Ovary (tissue), 9 donors: ENCODE data around the gene SMDT1. TPM values are rescaled to one million over a fixed set of nuclear protein-coding genes. Genes with fewer than 3 reads are reported as not detected.
"Not testable (repeated sequence)": the region's sequence is repeated elsewhere in the genome, so short reads cannot be mapped to it uniquely, and the experiment has no call there.

Experiments used
- DNase-seq, 5 donors: peaks; one replicate each; pipeline ENCODE4 v3.0.0-alpha.2; 2019 to 2020
- H3K27ac ChIP-seq, 2 donors: fragments of 200-600 bp; one replicate each; pipeline versions ENCODE4 v1.5.1 to v1.8.0; 2019 to 2022
- H3K27me3 ChIP-seq: fragments of 200-600 bp; one replicate; pipeline ENCODE4 v1.8.0; 2022
- H3K36me3 ChIP-seq: fragments of 200-600 bp; sonication (generic); one replicate; pipeline ENCODE4 v1.5.1; 2019
- H3K4me1 ChIP-seq: one replicate; pipeline ENCODE4 v1.8.1; 2013; ENCODE audit warnings: mild to moderate bottlenecking, moderate library complexity; ENCODE audit not compliant: insufficient read depth
- H3K4me3 ChIP-seq: fragments of 200-600 bp; sonication (generic); one replicate; pipeline ENCODE4 v1.5.1; 2017
- H3K9me3 ChIP-seq, 2 donors: fragments of 200-600 bp in 1 of 2; sonication (generic) in 1 of 2; one replicate each; pipeline versions ENCODE4 v1.5.1 to v1.8.1; 2013 to 2019; ENCODE audit warnings: mild to moderate bottlenecking in 1 of 2, moderate library complexity in 1 of 2
- EP300 ChIP-seq: sonication (generic); formaldehyde crosslinking; IDR thresholded peaks from one replicate; pipeline ENCODE4 v1.6.1; 2017; ENCODE audit warnings: antibody characterized with exemption
- POLR2A ChIP-seq: fragments of 450-650 bp; IDR thresholded peaks from one replicate; pipeline ENCODE4 v1.6.1; 2017; ENCODE audit warnings: antibody characterized with exemption, mild to moderate bottlenecking, moderate library complexity
- WGBS, 3 donors: extraction: QIAGEN DNeasy Blood & Tissue Kit in 1 of 3; methylation state at CpG; one replicate each; pipeline versions ENCODE4 v1.1.5 to v1.1.7; 2013 to 2017; 5-methylcytosine and 5-hydroxymethylcytosine counted together
- intact Hi-C, 4 donors: fragments of 100-400 bp; cut with DNase I; formaldehyde crosslinking; loops; one replicate each; pipeline versions ENCODE4 v1.11.0 to v1.15.1; 2022 to 2023
- polyA plus RNA-seq, 2 donors: library from polyadenylated mRNA; stranded (reverse); fragments of 200-250 nt in 1 of 2; fragments of 350-450 nt in 1 of 2; fragmentation: Illumina TruSeq in 1 of 2; extraction: RNeasy Lipid Tissue Mini Kit (QIAGEN cat#74804) in 1 of 2; gene quantifications; one replicate each; pipeline ENCODE4 v1.2.3, GENCODE V29; 2013 to 2014
- small RNA-seq: library from RNA; depleted of rRNA; stranded (forward); fragments of <200 nt; gene quantifications from one replicate; pipeline ENCODE3, GENCODE V24; 2016
- total RNA-seq, 7 donors: library from RNA; depleted of rRNA in 2 of 7; stranded (reverse); fragments of >200 nt in 2 of 7; fragmentation: NEBNext Ultra II Directional in 3 of 7; extraction: Animal tissue kit (Norgen Biotek cat#: 25700) in 3 of 7; gene quantifications; one replicate each; pipeline versions ENCODE4 v1.1.0 to v1.2.4, GENCODE V29; 2016 to 2023
- TF ChIP-seq, protein P1 (sequence below), 3 donors: fragments of 450-650 bp in 2 of 3; fragments of 200-600 bp in 1 of 3; IDR thresholded peaks; one replicate each; pipeline versions ENCODE4 v1.5.1 to v1.8.0; 2016 to 2022; ENCODE audit warnings: antibody characterized with exemption in 3 of 3, mild to moderate bottlenecking in 1 of 3
- donor health status: DM: no; HTN: no; CAD: no; lungs with moderate emphysema.
- donor health status: DM: no; HTN: no; CAD: no.
- donor health status: Bipolar disorder and iron deficiency.
- donor health status: DM: yes; HTN: yes; CAD: no.
- donor health status: DM: no; HTN: no; CAD: no.
- donor health status: DM: yes; HTN: yes; CAD: no.

Gene SMDT1
- total and polyA plus RNA-seq, 9 donors = 26.3 to 287 (median 130) TPM

DNA sequence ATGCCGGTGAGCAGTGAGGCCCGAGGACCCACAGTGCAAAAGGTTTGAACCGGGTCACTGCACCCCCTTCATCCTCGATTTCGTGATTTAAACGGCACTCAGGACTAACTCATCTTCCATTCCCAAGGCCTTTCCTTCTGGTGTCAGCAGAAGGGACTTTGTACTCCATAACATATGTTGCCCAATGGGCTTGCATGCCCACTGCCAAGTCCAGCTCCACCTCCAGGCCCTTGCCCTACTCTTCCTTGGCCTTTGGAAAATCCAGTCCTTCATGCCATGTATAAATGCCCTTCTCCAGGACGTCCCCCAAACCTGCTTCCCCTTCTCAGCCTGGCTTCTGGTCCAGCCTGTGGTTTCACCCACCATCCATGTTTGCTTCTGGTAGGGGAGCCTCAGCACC is 50.7 kb downstream of the SMDT1 start:
- H3K36me3 ChIP-seq, H3K27me3 ChIP-seq, H3K4me1 ChIP-seq, DNase-seq, intact Hi-C loops, H3K27ac ChIP-seq, H3K9me3 ChIP-seq, H3K4me3 ChIP-seq: not testable (repeated sequence)
- WGBS, 3 donors = 13 to 39% (median 23%) methylated on average over 1 of the region's 7 CpGs

DNA sequence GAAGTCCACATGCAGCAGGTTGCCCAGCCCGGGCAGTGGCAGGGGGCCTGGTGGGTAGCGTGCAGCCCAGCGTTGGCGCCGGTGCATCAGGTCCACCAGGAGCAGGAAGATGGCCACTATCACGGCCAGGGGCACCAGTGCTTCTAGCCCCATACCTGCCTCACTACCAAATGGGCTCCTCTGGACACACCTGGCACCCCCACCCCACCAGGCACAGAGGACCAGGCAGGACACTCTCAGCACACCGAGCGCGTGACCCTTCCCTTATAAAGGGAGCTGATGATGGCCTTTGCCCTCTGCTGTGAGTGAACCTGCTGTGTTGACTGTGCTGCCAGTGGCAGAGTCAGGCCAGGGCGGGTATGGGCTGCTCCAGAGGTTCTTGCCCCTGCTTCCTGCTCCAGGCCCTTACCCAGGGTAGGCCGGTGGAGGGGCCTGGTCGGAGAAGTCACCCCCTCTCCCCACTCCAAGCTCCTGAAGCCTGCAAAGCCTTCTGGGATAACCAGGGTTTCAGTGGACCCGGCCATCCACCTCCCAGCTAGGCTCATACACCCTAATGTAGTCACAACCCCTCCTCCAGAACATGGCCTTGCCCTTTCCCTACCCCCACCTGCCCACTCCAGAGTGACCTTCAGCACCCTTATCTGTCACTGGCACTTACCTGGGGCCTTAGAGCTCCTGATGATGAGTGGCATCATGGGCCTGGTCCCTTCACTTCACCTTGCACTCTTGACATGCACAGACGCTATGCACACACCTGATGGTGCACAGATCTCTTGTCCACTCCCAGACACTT is 51.3 kb downstream of the SMDT1 start, which contains the start of gene CYP2D6:
TSS of gene CYP2D6 (minus strand) at position 172 of the 793 bp plus-strand sequence. CDS start at position 153, 19 bp downstream.
- H3K36me3 ChIP-seq, H3K4me3 ChIP-seq, intact Hi-C loops, H3K27me3 ChIP-seq, H3K4me1 ChIP-seq, DNase-seq, H3K27ac ChIP-seq, H3K9me3 ChIP-seq: not testable (repeated sequence)
- 80 to 83% (median 83%) methylated on average over 13 to 14 of the region's 14 CpGs for WGBS, 3 donors

DNA sequence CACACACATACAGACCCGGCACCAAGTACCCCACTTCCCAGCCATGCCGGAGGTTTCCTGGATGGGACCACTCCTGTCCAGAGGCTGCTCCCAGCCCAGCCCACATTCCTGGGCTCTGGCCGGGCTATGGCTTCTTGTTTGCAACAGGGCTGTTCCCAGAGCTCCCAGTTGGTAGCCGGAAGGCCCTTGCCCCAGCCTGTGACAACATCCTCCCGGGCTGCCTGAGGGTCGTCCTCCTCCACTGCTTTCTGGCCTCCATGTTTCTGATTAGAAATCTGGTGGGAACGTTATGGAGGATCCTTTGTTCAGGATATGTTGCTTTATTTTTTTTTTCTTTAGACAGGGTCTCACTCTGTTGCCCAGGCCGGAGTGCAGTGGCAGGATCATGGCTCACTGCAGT is 52.1 kb downstream of the SMDT1 start:
- H3K4me3 ChIP-seq = no peak overlapping the region
- no peaks in the 10 kb centered on the region for H3K4me1 ChIP-seq
- H3K27ac ChIP-seq = no peak overlapping the region
- no peaks in the 10 kb centered on the region for H3K27me3 ChIP-seq
- no peaks in the 10 kb centered on the region for H3K36me3 ChIP-seq
- no peaks in the 10 kb centered on the region for H3K9me3 ChIP-seq
- WGBS, 3 donors = 57 to 61% (median 57%) methylated on average over 8 of the region's 8 CpGs
- intact Hi-C loops = no loop called here
- TF ChIP-seq POLR2A (no peak), EP300 (no peak)
- TF ChIP-seq, protein P1, sequence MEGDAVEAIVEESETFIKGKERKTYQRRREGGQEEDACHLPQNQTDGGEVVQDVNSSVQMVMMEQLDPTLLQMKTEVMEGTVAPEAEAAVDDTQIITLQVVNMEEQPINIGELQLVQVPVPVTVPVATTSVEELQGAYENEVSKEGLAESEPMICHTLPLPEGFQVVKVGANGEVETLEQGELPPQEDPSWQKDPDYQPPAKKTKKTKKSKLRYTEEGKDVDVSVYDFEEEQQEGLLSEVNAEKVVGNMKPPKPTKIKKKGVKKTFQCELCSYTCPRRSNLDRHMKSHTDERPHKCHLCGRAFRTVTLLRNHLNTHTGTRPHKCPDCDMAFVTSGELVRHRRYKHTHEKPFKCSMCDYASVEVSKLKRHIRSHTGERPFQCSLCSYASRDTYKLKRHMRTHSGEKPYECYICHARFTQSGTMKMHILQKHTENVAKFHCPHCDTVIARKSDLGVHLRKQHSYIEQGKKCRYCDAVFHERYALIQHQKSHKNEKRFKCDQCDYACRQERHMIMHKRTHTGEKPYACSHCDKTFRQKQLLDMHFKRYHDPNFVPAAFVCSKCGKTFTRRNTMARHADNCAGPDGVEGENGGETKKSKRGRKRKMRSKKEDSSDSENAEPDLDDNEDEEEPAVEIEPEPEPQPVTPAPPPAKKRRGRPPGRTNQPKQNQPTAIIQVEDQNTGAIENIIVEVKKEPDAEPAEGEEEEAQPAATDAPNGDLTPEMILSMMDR (IDR thresholded peaks at IDR 0.05) = no peak
- no peak for DNase-seq

GRCh38 chr22:42132457-42132856 is 53.0 kb downstream of the SMDT1 start:
- 76 to 84% (median 83%) methylated on average over 13 of the region's 13 CpGs for WGBS, 3 donors
- Histone ChIP-seq H3K27me3 (no peaks in the 10 kb centered on the region), H3K4me3 (no peak overlapping the region), H3K9me3 (no peaks in the 10 kb centered on the region), H3K36me3 (no peaks in the 10 kb centered on the region), H3K4me1 (no peaks in the 10 kb centered on the region), H3K27ac (no peak overlapping the region)
- intact Hi-C loops = no loop called here
- DNase-seq = no peak
- TF ChIP-seq POLR2A = no peak
- TF ChIP-seq EP300 = no peak
- TF ChIP-seq, protein P1 (IDR thresholded peaks at IDR 0.05) = no peak

Small RNAs within 50 kb of the gene (small RNA-seq; reads per million reads assigned to genes)
- gene SNORD13P1 = not detected

Other genes with a start within 250 kb of the SMDT1 start
- 100 to 1,000 TPM in 1 of 7 donors, 10 to 100 TPM in 6; 29.2 to 215 (median 74.1) TPM for gene SREBF2, start 246.6 kb upstream of the SMDT1 start, total RNA-seq
- gene SREBF2, start 246.6 kb upstream of the SMDT1 start, polyA plus RNA-seq = 10 to 100 TPM; 38.7 to 94.9 TPM
- gene SHISA8, start 164.6 kb upstream of the SMDT1 start, total RNA-seq = under 1 TPM in 1 of 7 donors, not detected in 6; 0.46 TPM
- not detected for gene SHISA8, start 164.6 kb upstream of the SMDT1 start, polyA plus RNA-seq
- gene TNFRSF13C, start 152.9 kb upstream of the SMDT1 start, total RNA-seq = under 1 TPM; 0.08 to 0.36 (median 0.22) TPM
- gene TNFRSF13C, start 152.9 kb upstream of the SMDT1 start, polyA plus RNA-seq = under 1 TPM; 0.05 TPM
- gene CENPM, start 132.5 kb upstream of the SMDT1 start, total RNA-seq = 1 to 10 TPM in 4 of 7 donors, under 1 TPM in 1, not detected in 2; 0.25 to 8.0 (median 1.8) TPM
- 1 to 10 TPM in 1 of 2 donors, not detected in 1; 1.0 TPM for gene CENPM, start 132.5 kb upstream of the SMDT1 start, polyA plus RNA-seq
- gene SEPTIN3, start 110.3 kb upstream of the SMDT1 start, total RNA-seq = 1 to 10 TPM in 1 of 7 donors, under 1 TPM in 5, not detected in 1; 0.11 to 1.4 (median 0.23) TPM
- gene SEPTIN3, start 110.3 kb upstream of the SMDT1 start, polyA plus RNA-seq = under 1 TPM; 0.12 to 0.78 TPM
- 1 to 10 TPM; 2.4 to 4.5 (median 3.0) TPM for gene WBP2NL, start 80.9 kb upstream of the SMDT1 start, total RNA-seq
- 1 to 10 TPM in 1 of 2 donors, under 1 TPM in 1; 0.48 to 1.2 TPM for gene WBP2NL, start 80.9 kb upstream of the SMDT1 start, polyA plus RNA-seq
- 10 to 100 TPM; 18.7 to 34.3 (median 20.3) TPM for gene NAGA, start 8.9 kb upstream of the SMDT1 start, total RNA-seq
- 10 to 100 TPM; 17.6 to 18.1 TPM for gene NAGA, start 8.9 kb upstream of the SMDT1 start, polyA plus RNA-seq
- 10 to 100 TPM in 1 of 7 donors, 1 to 10 TPM in 6; 3.4 to 10.2 (median 7.3) TPM for gene PHETA2, start 5.5 kb upstream of the SMDT1 start, total RNA-seq
- gene PHETA2, start 5.5 kb upstream of the SMDT1 start, polyA plus RNA-seq = 1 to 10 TPM; 8.5 to 8.8 TPM
- 10 to 100 TPM; 28.3 to 49.2 (median 43.4) TPM for gene NDUFA6, start 11.1 kb downstream of the SMDT1 start, total RNA-seq
- 10 to 100 TPM; 48.7 to 82.8 TPM for gene NDUFA6, start 11.1 kb downstream of the SMDT1 start, polyA plus RNA-seq
- 1 to 10 TPM in 4 of 7 donors, under 1 TPM in 3; 0.73 to 2.0 (median 1.2) TPM for gene CYP2D6, start 51.1 kb downstream of the SMDT1 start, total RNA-seq
- under 1 TPM; 0.28 to 0.30 TPM for gene CYP2D6, start 51.1 kb downstream of the SMDT1 start, polyA plus RNA-seq
- gene TCF20, start 191.0 kb downstream of the SMDT1 start, total RNA-seq = 10 to 100 TPM; 18.1 to 42.0 (median 36.8) TPM
- 10 to 100 TPM; 12.4 to 15.1 TPM for gene TCF20, start 191.0 kb downstream of the SMDT1 start, polyA plus RNA-seq